T-helper 2 cell (primary cell): ENCODE results near the gene IQSEC3.
"Not testable (repeated sequence)": the region's sequence is repeated elsewhere in the genome, so short reads cannot be mapped to it uniquely, and the experiment has no call there.

ENCODE experiments used
- DNase-seq, 5 experiments: peaks; one replicate each; pipeline versions ENCODE4 v3.0.0 to v3.0.0-alpha.2; 2012 to 2022
- total RNA-seq, 2 donors: gene quantifications; one replicate each; lab custom pipeline; 2026; lab: John Stamatoyannopoulos, UW

Gene IQSEC3
- 0 to 0.20 reads per million in 2 donors for total RNA-seq

GRCh38 chr12:66428-66781 is at the start of gene IQSEC3:
IQSEC3 (plus strand) TSS chr12:66767; CDS start chr12:66883, 116 bp downstream.
- not testable (repeated sequence) for DNase-seq

DNA sequence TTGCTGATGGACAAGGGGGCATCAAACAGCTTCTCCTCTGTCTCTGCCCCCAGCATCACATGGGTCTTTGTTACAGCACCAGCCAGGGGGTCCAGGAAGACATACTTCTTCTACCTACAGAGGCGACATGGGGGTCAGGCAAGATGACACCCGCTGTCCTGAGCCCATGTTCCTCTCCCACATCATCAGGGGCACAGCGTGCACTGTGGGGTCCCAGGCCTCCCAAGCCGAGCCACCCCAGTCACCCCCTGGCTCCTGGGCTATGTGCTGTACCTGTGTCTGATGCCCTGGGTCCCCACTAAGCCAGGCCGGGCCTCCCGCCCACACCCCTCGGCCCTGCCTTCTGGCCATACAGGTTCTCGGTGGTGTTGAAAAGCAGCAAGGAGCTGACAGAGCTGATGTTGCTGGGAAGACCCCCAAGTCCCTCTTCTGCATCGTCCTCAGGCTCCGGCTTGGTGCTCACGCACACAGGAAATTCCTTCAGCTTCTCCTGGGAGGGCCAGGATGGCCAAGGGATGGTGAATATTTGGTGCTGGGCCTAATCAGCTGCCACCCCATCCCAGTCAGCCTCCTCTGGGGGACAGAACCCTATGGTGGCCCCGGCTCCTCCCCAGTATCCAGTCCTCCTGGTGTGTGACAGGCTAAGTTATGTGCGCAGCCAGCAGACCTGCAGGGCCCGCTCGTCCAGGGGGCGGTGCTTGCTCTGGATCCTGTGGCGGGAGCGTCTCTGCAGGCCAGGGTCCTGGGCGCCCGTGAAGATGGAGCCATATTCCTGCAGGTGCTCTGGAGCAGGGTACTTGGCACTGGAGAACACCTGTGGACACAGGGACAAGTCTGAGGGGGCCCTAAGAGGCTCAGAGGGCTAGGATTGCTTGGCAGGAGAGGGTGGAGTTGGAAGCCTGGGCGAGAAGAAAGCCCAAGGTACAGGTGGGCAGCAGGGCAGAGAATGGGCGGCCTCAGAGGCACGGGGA is 48.9 kb upstream of the IQSEC3 start:
- not testable (repeated sequence) for DNase-seq

DNA sequence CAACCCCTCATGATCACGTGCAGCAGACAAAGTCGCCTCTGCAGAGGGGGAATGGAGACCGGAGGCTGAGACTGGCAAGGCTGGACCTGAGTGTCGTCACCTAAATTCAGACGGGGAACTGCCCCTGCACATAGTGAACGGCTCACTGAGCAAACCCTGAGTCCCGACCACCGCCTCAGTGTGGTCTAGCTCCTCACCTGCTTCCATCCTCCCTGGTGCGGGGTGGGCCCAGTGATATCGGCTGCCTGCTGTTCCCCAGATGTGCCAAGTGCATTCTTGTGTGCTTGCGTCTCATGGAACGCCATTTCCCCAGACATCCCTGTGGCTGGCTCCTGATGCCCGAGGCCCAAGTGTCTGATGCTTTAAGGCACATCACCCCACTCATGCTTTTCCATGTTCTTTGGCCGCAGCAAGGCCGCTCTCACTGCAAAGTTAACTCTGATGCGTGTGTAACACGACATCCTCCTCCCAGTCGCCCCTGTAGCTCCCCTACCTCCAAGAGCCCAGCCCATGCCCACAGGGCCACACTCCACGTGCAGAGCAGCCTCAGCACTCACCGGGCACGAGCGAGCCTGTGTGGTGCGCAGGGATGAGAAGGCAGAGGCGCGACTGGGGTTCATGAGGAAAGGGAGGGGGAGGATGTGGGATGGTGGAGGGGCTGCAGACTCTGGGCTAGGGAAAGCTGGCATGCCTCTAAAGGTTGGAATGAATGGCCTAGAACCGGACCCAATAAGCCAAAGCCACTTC is 47.6 kb upstream of the IQSEC3 start:
- not testable (repeated sequence) for DNase-seq

- not testable (repeated sequence) for DNase-seq
These were observed 46.7 kb upstream of the IQSEC3 start for GRCh38 chr12:19906-20305.

- DNase-seq, result no peak
These were observed 45.8 kb upstream of the IQSEC3 start for GRCh38 chr12:20757-21156.

DNA sequence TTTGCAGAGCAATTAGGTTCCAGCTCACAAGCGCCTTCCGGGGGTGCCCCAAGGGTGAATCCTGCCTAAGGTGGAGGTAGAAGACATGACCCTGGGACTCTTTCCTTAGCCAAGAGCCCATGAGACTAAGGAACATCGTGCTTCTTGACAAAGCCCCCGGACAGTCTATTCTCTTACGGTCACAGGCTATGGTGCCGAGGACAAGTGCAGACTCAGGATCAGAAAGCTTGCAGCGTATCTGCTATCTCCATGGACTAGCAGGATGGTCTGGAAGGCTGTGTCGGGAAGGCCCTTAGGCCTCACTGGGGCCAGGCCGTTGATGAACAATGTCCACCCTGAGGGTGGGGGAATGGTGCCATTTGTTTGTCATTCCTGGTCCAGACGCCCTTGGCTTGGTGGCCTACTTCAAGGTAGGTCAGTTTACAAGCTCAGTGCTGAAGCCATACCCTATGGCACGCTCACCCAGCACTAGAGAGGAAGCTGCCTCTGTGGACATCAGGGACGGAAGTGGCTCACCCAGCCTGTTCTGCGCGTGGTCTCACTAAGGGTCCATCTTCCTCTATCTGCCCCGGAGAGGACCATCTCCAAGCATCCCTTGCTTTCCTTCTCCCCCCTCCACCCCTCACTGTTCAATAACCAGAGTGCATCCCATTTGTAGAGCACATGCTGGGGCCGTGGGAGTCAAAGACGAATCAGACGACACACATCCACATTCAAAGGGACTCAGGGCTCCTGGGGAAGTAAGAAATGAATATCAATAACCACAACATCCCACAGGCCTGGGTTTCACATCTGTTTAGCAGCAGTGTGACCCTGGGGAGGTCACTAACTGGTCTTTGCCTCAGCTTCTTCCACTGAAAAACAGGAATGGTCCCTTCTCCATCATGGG is 45.0 kb upstream of the IQSEC3 start:
- DNase-seq, result no peak

GRCh38 chr12:22190-22529 is 44.4 kb upstream of the IQSEC3 start:
- no peak for DNase-seq

DNA sequence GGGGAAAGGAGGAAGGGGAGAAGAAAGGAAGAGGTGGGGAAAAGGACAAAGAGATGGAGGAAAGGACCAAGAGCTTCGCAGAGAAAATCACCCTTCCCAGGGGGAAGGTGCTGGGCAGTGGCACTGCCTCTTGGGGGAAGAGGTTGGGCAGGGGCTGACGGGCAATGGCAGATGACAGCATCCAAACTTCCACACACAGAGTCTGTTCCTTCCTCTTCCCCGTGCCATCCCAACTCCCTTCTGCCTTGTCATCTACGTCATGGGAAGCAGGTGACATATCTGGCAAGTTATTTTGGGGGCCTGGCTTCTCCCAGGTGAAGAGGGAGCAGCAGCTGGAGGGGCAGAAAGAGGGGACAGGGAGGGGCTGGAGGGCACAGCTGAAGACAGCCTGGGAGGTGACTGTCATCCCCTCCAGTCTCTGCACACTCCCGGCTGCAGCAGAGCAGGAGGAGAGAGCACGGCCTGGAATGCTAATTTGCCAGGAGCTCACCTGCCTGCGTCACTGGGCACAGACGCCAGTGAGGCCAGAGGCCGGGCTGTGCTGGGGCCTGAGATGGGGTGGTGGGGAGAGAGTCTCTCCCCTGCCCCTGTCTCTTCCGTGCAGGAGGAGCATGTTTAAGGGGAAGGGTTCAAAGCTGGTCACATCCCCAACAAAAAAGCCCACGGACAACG is 43.9 kb upstream of the IQSEC3 start:
- DNase-seq, result no peak

DNA sequence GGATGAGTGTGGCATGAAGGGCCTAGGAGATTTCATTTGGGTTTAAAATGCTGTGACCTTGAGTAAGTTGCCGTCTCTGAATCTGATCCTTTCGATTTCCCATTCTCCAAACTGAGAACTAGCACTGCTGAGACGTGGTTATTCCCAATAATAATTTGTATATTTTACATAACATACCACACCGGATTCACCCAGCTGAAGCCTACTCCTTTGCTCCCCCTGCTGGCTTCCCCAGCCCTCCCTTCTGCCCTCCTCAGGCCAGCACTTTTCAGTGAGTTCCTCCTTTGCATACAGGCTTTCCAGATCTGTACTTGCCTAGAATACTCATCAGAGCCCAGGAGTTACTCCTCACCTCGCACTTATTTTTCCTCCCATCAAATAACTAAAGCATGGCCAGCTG is 38.7 kb upstream of the IQSEC3 start:
- not testable (repeated sequence) for DNase-seq

DNA sequence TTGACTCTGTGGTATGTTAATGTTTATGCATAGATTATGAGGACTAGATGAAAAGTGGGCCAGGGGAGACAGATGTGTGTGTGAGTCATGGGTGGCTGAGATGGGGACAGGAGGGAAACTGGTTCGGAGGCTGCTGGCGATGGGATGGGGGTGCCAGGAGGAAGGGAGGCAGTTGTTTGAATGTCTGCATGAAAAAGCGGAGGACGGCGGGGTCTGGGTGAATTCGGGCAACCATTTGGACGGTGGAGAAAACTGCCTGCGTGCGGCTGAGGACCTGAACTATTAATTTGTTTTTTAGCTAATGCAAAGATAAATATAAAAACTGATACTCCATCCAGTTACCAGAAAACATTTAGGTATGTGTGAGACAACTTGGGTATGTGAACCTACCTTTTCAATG is 27.8 kb upstream of the IQSEC3 start:
- DNase-seq, result not testable (repeated sequence)

- not testable (repeated sequence) for DNase-seq
These were observed 26.9 kb upstream of the IQSEC3 start for GRCh38 chr12:39555-40265.

GRCh38 chr12:44352-44751 is 22.2 kb upstream of the IQSEC3 start:
- DNase-seq, result not testable (repeated sequence)

DNA sequence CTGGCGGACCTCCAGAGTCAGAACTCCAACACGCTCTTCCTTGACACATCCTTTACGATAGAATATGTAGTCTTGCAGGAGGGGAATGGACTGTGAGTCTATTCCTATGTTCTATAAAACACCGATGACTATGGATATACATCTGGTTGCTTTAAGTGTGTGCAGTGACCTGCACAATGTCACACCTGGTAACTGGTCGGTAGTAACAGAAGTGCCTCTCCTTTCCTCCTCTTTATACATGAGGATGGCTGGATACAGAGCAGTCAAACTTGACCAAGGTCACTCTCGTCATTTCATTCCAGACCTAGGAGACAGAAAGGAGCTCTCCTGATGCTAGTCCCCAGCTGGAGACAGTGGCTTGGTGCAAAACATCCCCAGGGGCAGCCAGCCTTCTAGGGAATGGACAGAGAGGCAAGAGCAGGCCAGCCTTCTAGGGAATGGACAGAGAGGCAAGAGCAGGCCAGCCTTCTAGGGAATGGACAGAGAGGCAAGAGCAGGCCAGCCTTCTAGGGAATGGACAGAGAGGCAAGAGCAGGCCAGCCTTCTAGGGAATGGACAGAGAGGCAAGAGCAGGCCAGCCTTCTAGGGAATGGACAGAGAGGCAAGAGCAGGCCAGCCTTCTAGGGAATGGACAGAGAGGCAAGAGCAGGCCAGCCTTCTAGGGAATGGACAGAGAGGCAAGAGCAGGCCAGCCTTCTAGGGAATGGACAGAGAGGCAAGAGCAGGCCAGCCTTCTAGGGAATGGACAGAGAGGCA is 21.2 kb upstream of the IQSEC3 start:
- not testable (repeated sequence) for DNase-seq

DNA sequence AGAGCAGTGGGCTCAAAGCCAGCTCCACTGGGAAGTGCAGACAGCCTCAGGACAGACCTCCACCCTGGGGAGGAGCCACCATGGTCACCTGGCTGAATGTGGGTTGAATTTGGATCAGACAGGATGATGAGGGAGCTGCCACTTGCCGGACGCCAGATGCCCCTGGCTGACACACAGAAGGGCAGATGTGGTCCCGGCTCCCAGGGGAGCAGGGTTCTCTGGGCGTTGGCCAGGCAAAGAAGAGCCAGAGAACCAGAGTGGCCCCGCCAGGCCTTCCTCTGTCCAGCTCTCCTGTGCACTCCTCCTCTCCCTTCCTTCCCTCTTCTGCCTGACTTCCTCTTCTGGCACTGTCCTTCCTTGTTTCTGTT is 20.6 kb upstream of the IQSEC3 start:
- DNase-seq, result not testable (repeated sequence)

DNA sequence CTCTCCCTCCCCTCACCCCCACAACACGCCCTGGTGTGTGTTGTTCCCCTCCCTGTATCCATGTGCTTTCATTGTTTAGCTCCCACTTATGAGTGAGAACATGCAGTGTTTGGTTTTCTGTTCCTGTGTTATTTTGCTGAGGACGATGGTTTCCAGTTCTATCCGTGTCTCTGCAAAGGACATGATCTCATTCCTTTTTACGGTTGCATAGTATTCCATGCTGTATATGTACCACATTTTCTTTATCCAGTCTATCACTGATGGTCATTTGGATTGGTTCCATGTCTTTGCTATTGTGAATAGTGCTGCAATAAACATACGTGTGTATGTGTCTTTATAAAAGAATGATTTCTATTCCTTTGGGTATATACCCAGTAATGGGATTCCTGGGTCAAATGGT is 20.0 kb upstream of the IQSEC3 start:
- DNase-seq, result not testable (repeated sequence)

GRCh38 chr12:47699-48226 is 18.8 kb upstream of the IQSEC3 start:
- not testable (repeated sequence) for DNase-seq

DNA sequence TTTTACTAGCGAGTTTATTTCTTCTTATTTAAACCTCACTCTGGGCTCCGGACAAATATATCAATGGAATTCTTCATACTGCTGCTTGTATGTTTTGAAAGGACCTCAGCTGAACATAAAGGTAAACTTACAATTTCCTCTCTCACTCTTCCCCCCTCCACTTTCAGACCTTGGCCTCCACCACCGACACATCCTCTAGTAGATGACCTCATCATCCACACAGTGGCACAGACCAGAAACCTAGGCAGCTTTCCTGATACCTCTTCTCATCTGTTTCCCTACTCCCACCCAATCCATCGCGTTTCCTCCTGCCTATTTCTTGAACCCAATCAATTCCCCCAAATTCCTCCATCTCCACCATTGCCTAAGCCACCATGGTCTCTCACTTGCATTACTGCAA is 17.4 kb upstream of the IQSEC3 start:
- DNase-seq, result not testable (repeated sequence)

DNA sequence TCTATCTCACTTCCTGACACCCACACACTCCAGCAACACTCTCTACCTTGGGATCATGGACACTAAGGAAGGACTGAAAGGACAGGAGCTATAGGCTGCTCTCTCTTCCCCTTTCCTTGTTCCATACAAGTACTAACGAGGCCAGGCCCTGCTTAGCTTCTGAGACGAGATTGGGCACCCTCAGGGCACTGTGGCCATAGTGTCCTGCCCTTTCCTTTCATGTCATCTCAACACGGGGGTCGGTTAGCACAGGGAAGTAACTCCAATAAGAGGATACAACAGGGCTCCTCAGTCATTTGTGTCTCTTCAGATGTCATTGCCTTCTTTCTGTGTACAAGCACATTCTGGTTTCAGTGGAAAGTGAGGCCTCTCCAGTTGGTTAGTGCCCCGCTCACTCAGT is 15.5 kb upstream of the IQSEC3 start:
- not testable (repeated sequence) for DNase-seq

- DNase-seq, result not testable (repeated sequence)
These were observed 14.6 kb upstream of the IQSEC3 start for GRCh38 chr12:51962-52361.
